ENCODE results near the gene SERHL2. TPM values are rescaled to one million over a fixed set of nuclear protein-coding genes. Genes with fewer than 3 reads are reported as not detected.
"Not testable (repeated sequence)": the region's sequence is repeated elsewhere in the genome, so short reads cannot be mapped to it uniquely, and the experiment has no call there.

SERHL2 gene
- total and polyA plus RNA-seq, 4 donors, result 1.7 to 3.3 (median 2.6) TPM

DNA sequence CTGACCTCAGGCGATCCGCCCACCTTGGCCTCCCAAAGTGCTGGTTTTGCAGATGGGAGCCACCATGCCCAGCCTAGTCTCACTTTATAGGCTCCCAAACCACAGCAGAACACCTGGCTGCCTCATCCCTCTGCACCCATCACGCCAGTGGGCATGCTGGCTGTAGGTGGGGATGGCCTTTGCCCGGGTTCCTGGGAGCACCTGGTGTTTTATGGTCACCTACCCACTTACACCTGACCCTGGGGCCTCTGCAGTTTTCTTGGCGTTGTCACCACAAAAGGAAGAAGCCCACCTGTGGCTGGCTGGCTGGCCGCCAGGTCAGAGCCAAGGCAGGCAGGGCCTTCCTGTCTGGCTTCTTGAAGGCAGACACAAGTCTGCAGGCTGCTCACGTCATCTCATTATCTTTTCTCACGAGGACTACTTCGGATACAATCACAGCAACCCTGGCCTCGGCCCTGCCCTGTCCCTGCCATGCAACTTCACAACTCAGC is 42.3 kb upstream of the SERHL2 start:
- no peak overlapping the region for H3K9ac ChIP-seq (ENCODE audit: insufficient read depth in 1 of 2, low read length in 2 of 2)

GRCh38 chr22:42512273-42512990 is 41.3 kb upstream of the SERHL2 start:
- not testable (repeated sequence) for H3K4me1 ChIP-seq (ENCODE audit: control insufficient read depth in 5 of 5, insufficient read depth in 5 of 5, low read length in 5 of 5); ATAC-seq (ENCODE audit: insufficient read depth, low FRiP score); H3K9ac ChIP-seq (ENCODE audit: insufficient read depth in 1 of 2, low read length in 2 of 2); H3K4me3 ChIP-seq; H3K27ac ChIP-seq (ENCODE audit: low read depth in 1 of 2, low read length in 1 of 2); H3K9me3 ChIP-seq (ENCODE audit: control insufficient read depth in 4 of 4, insufficient read depth in 3 of 4, low read length in 3 of 4); H3K27me3 ChIP-seq (ENCODE audit: control insufficient read depth in 3 of 3, insufficient read depth in 3 of 3, low read length in 2 of 3)
- DNase-seq, result peak; percentile 38 to 62 (median 42)
- peaks cover 0 to 11% (median 5%) of the 10 kb centered on the region in 4 donors for H3K36me3 ChIP-seq (ENCODE audit: control insufficient read depth in 4 of 4, insufficient read depth in 4 of 4, low read length in 4 of 4)
- 79 to 86% methylated on average over 21 to 22 of the region's 22 CpGs for WGBS, 2 donors

More for the DNA sequence above, 42.3 kb upstream of the SERHL2 start:
- Histone ChIP-seq H3K27me3 (ENCODE audit: control insufficient read depth in 3 of 3, insufficient read depth in 3 of 3, low read length in 2 of 3) (no peaks in the 10 kb centered on the region), H3K36me3 (ENCODE audit: control insufficient read depth in 4 of 4, insufficient read depth in 4 of 4, low read length in 4 of 4) (peaks cover 0 to 11% (median 4%) of the 10 kb centered on the region in 4 donors), H3K4me1 (ENCODE audit: control insufficient read depth in 5 of 5, insufficient read depth in 5 of 5, low read length in 5 of 5) (no peaks in the 10 kb centered on the region), H3K27ac (ENCODE audit: low read depth in 1 of 2, low read length in 1 of 2) (no peak overlapping the region), H3K4me3 (no peak overlapping the region), H3K9me3 (ENCODE audit: control insufficient read depth in 4 of 4, insufficient read depth in 3 of 4, low read length in 3 of 4) (no peaks in the 10 kb centered on the region)
- ATAC-seq (ENCODE audit: insufficient read depth, low FRiP score) (no peak), DNase-seq (no peak)
- TF ChIP-seq, protein P1, sequence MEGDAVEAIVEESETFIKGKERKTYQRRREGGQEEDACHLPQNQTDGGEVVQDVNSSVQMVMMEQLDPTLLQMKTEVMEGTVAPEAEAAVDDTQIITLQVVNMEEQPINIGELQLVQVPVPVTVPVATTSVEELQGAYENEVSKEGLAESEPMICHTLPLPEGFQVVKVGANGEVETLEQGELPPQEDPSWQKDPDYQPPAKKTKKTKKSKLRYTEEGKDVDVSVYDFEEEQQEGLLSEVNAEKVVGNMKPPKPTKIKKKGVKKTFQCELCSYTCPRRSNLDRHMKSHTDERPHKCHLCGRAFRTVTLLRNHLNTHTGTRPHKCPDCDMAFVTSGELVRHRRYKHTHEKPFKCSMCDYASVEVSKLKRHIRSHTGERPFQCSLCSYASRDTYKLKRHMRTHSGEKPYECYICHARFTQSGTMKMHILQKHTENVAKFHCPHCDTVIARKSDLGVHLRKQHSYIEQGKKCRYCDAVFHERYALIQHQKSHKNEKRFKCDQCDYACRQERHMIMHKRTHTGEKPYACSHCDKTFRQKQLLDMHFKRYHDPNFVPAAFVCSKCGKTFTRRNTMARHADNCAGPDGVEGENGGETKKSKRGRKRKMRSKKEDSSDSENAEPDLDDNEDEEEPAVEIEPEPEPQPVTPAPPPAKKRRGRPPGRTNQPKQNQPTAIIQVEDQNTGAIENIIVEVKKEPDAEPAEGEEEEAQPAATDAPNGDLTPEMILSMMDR (IDR thresholded peaks at IDR 0.05; ENCODE audit: control extremely low read depth, extremely low read depth), result no peak
- WGBS, 2 donors, result 82 to 85% methylated on average over 10 of the region's 10 CpGs

DNA sequence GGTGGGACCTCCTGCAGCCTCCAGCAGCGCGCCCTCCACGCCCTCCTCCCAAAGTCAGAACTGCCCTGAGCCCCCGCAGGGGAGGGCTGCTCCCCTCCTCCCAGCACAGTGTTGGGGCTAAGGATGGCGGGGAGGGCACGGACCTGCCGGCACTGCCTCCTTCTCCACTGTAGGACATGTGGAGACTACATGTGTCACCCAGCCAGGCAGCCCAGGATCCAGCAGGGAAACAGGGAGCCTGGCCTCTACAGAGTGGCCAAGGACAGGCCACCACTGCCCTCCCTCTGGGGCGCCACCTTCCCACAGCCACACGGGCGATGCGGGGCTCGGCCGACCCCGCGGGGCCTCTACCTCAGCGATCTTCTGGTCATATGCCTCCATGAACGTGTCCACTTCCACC is 39.4 kb upstream of the SERHL2 start:
- H3K27ac ChIP-seq (ENCODE audit: low read depth in 1 of 2, low read length in 1 of 2); H3K4me1 ChIP-seq (ENCODE audit: control insufficient read depth in 5 of 5, insufficient read depth in 5 of 5, low read length in 5 of 5); H3K27me3 ChIP-seq (ENCODE audit: control insufficient read depth in 3 of 3, insufficient read depth in 3 of 3, low read length in 2 of 3); DNase-seq; H3K9ac ChIP-seq (ENCODE audit: insufficient read depth in 1 of 2, low read length in 2 of 2); H3K4me3 ChIP-seq; ATAC-seq (ENCODE audit: insufficient read depth, low FRiP score); H3K9me3 ChIP-seq (ENCODE audit: control insufficient read depth in 4 of 4, insufficient read depth in 3 of 4, low read length in 3 of 4): not testable (repeated sequence)
- 86 to 94% methylated on average over 13 to 14 of the region's 17 CpGs for WGBS, 2 donors
- peaks cover 0 to 11% (median 5%) of the 10 kb centered on the region in 4 donors for H3K36me3 ChIP-seq (ENCODE audit: control insufficient read depth in 4 of 4, insufficient read depth in 4 of 4, low read length in 4 of 4)

DNA sequence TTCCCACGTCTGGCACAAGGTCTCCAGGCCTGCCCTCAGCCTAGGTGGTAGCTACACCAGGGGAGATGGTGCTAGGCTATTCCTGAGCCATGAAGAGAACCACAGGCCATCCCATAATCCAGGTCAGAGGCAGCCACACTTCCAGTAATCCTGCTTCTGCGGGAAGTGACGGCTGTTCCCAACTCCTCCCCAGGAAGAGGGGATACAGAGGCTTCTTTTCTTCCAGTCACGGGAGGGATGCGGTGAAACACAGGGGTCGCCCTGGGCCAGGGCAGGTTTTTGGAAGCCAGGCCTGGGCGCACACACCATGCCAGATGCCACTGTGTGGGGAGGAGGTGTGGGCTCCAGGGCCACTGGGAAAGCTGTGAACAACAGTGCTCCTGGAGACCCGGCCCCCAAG is 38.5 kb upstream of the SERHL2 start:
- not testable (repeated sequence) for H3K27ac ChIP-seq (ENCODE audit: low read depth in 1 of 2, low read length in 1 of 2); H3K9ac ChIP-seq (ENCODE audit: insufficient read depth in 1 of 2, low read length in 2 of 2); H3K9me3 ChIP-seq (ENCODE audit: control insufficient read depth in 4 of 4, insufficient read depth in 3 of 4, low read length in 3 of 4); H3K4me3 ChIP-seq; H3K27me3 ChIP-seq (ENCODE audit: control insufficient read depth in 3 of 3, insufficient read depth in 3 of 3, low read length in 2 of 3); ATAC-seq (ENCODE audit: insufficient read depth, low FRiP score); DNase-seq; H3K4me1 ChIP-seq (ENCODE audit: control insufficient read depth in 5 of 5, insufficient read depth in 5 of 5, low read length in 5 of 5)
- peaks cover 0 to 11% (median 5%) of the 10 kb centered on the region in 4 donors for H3K36me3 ChIP-seq (ENCODE audit: control insufficient read depth in 4 of 4, insufficient read depth in 4 of 4, low read length in 4 of 4)
- 96% methylated on average over 6 of the region's 8 CpGs for WGBS, 2 donors

DNA sequence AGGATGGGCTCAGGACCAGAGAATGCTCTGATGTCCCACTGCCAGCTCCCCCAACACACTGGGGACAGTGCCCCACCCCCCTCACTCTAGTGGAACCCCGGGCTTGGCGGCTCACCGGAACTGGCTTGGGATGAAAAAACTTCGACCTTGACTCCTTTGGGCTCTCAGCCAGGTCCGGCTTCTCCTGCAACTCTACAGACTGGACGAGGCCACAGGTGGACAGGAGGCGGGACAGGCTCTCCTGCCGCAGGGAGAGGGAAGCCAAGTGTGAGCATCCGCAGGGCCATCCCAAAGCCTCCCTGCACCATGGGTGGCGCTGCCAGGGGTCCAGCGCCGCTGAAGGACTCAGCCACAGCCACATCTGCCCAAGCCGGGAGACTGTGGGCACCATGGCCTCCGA is 37.9 kb upstream of the SERHL2 start:
- Histone ChIP-seq H3K9me3 (ENCODE audit: control insufficient read depth in 4 of 4, insufficient read depth in 3 of 4, low read length in 3 of 4) (no peaks in the 10 kb centered on the region), H3K36me3 (ENCODE audit: control insufficient read depth in 4 of 4, insufficient read depth in 4 of 4, low read length in 4 of 4) (peaks cover 0 to 11% (median 5%) of the 10 kb centered on the region in 4 donors), H3K27me3 (ENCODE audit: control insufficient read depth in 3 of 3, insufficient read depth in 3 of 3, low read length in 2 of 3) (no peaks in the 10 kb centered on the region), H3K4me3 (no peak overlapping the region), H3K4me1 (ENCODE audit: control insufficient read depth in 5 of 5, insufficient read depth in 5 of 5, low read length in 5 of 5) (peaks cover 0 to 4% (median 0%) of the 10 kb centered on the region in 5 donors), H3K9ac (ENCODE audit: insufficient read depth in 1 of 2, low read length in 2 of 2) (no peak overlapping the region), H3K27ac (ENCODE audit: low read depth in 1 of 2, low read length in 1 of 2) (no peak overlapping the region)
- ATAC-seq (ENCODE audit: insufficient read depth, low FRiP score), result no peak
- DNase-seq, result no peak
- TF ChIP-seq, protein P1 (IDR thresholded peaks at IDR 0.05; ENCODE audit: control extremely low read depth, extremely low read depth), result no peak
- WGBS, 2 donors, result 86 to 93% methylated on average over 14 of the region's 14 CpGs

GRCh38 chr22:42517103-42517502 is 36.7 kb upstream of the SERHL2 start:
- ATAC-seq (ENCODE audit: insufficient read depth, low FRiP score); H3K36me3 ChIP-seq (ENCODE audit: control insufficient read depth in 4 of 4, insufficient read depth in 4 of 4, low read length in 4 of 4); H3K4me3 ChIP-seq; H3K9ac ChIP-seq (ENCODE audit: insufficient read depth in 1 of 2, low read length in 2 of 2); H3K27ac ChIP-seq (ENCODE audit: low read depth in 1 of 2, low read length in 1 of 2); H3K27me3 ChIP-seq (ENCODE audit: control insufficient read depth in 3 of 3, insufficient read depth in 3 of 3, low read length in 2 of 3); H3K9me3 ChIP-seq (ENCODE audit: control insufficient read depth in 4 of 4, insufficient read depth in 3 of 4, low read length in 3 of 4); H3K4me1 ChIP-seq (ENCODE audit: control insufficient read depth in 5 of 5, insufficient read depth in 5 of 5, low read length in 5 of 5); DNase-seq: not testable (repeated sequence)
- 96 to 98% methylated on average over 7 of the region's 7 CpGs for WGBS, 2 donors

Data from lung (tissue), 12 donors.